HG02981 (cell line): Measurements from ENCODE around the gene FAM20A.

Experiments used
- ATAC-seq: cut with Tn5 transposase; IDR thresholded peaks from one replicate; pipeline ENCODE4 v1.9.1; 2021; ENCODE audit warnings: mild to moderate bottlenecking, moderate library complexity; ENCODE audit not compliant: unreplicated experiment

FAM20A gene

DNA sequence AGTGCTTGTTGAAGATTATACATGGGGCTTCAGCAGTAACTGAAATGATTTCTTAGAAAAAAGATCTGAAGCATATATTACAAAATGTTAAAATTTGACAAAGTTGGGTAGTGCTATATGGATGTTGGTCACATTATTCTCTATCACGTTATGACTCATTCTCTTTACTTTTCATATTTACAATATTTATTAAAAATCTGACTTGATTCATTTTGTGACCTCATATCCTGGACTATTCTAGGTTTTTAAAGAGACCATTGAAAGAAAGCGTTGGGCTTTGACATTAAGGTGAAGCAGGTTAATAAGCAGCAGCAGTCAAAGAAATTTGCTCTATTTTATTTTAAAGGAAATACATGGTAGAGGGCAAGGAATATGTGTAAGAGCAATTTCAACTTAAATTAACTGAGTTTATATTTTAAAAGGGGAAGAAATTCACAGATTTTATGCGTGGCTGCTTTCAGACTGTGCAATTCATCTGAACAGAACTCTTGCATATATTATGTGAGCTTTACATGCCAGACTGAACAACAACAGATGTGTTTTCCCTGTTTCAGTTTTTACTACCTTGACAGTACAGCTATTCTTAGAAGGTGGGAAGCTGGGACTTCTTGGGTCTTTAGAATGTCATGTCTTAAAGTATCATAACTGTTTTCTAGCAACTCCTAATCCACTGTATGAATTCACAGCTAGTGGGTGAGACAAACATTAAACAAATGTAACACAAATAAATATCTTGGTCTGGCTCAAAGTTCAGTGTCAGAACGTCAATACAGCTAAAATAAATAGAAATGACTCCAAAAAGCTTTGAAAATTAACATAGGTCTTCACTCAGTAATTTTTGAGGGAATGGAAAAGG, 10.4 kb upstream of the FAM20A start:
- no peak for ATAC-seq

DNA sequence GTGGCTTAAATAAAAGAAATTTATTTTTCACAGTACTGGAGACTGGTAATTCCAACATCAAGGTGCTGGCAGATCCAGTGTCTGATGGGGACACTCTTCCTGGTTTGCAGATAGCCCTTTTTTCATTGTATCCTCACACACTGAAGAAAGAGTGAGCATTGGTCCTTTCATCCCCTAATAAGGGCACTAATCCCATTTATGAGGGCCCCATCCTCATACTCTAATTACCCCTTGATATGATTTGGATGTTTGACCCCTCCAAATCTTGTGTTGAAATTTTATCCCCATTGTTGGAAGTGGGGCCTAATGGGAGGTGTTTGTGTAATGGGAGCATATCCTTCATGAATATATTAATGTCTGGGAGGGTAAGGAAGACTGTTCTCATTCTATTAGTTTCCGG, 9.4 kb upstream of the FAM20A start:
- no peak for ATAC-seq

DNA sequence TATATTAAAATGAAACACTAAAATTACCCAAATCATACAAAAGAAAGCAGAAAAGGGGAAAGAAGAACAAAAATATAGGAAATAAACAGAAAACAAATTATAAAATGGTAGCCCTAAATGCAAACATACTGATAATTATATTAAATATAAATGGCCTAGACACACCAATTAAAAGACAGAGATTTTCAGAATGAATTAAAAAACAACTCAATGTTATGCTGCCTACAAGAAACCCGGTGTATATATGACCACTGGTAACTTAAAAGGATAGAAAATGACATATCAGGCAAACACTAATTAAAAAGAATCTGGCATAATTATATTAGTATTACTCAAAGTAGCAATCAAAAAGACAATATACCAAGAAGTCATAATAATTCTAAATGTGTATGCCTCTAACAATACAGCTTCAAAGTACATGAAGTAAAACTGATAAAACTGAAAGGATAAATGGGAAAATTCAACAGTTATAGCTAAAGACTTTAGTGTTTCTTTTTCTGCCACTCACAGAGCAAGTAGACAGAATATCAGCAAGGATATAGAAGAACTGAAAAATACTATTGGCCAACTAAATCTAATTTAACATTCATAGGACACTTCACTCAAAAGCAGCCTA, 7.5 kb upstream of the FAM20A start:
- ATAC-seq, result no peak

DNA sequence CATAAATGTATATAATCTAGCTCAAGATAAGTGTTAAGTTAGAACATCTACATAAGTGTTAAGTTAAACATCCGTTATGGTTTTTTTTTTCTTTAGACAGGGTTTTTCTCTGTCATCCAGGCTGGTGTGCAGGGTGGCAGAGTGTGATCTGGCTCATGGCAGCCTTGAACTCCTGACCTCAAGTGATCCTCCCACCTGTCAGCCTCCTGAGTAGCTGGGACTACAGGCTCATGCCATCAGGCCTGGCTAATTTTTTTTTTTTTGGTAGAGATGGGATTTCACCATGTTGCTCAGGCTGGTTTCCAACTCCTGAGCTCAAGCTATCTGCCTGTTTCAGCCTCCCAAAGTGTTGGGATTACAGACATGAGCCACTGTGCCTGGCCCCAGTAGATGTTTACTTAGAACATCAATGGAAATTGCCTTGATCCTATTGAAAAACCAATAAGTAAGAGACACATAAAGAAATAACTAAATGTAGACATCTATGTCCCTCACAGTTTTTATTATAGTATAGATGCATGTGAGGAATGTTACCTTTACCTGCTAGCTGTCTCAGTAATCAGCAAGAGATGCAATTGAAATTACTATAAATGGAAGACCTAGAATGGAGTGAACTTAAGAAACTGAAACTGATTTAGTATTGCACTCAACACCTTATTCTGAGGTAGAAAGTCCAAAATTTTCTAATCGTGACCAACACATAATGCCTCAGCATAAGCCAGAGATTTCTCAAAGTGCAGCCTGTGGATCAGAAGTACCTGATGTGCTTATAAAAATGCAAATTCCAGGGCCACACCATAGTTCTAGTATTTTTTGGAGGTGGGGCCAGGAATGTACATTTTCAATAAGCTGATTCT, 5.5 kb upstream of the FAM20A start:
- ATAC-seq, result no peak

DNA sequence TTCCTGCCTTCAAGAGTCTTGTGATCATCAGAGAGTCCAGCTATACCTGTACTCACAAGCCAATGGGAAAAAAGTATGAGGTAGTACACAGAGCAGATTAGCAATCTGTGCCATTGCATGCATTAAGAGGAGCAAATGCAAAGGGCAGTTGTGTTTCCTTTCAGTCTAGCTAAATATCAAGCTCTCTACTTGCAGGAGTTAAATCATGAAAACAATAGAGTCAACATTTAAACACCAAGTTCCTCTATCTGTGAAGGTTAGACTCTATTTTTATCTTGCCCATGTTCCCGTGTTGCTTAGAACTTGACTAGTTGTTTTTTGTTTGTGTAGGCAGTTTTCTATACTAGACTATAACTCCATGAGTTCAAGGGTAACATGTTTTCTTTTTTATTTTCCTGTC, 4.7 kb upstream of the FAM20A start:
- ATAC-seq, result no peak

DNA sequence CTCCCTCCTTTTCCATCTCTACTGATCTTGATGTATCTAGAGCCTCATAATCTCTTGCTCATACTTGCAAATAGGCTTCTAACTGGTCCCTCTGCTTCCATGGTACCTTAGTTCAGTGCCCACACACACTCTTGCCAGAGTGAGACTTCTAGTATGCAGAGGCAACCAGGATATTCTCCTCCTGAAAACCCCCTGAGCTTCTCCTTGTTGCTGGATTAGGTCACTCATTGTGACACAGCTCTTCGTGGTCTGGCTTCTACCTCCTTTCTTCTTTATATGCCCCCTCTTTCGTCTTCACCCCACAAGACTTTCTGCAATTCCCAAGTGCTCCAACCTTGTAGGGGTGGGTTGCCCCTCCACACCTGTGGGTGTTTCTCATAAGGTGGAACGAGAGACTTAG, 2.5 kb upstream of the FAM20A start:
- ATAC-seq, result no peak

DNA sequence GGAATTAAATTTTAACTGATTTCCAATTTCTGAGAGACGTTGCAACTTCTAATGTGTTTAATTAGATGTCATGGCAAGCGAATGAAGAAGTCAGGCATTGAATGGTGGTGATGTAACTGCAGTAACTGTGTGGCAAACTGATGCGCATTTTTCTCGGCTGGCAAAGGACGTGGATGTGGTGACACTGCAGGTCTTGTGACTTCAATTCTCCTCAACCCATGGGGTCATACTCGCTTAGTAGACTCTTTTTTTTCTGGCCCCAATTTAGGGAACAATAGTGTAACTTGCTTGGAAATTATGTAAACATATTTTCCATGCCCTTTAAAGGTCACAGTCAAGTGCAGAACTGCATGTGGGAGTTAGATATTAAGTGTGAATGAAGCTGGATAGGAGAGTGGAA, 1.9 kb upstream of the FAM20A start:
- ATAC-seq, result no peak

DNA sequence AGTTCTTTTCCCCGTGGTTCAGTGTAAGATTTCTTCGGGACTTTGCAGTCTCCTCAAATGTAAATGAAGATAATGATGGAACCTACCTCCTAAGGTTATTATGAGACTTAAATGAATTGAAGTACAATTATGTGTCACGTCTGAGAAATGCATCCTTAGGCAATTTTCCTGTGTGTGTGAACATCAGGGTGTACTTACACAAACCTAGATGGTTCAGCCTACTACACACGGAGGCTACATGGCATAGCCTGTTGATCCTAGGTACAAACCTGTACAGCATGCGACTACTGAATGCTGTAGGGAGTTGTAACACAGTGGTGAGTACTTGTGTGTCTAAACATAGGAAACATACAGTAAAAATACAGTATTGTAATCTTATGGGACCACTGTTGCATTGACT, 1.1 kb upstream of the FAM20A start:
- ATAC-seq, result no peak

DNA sequence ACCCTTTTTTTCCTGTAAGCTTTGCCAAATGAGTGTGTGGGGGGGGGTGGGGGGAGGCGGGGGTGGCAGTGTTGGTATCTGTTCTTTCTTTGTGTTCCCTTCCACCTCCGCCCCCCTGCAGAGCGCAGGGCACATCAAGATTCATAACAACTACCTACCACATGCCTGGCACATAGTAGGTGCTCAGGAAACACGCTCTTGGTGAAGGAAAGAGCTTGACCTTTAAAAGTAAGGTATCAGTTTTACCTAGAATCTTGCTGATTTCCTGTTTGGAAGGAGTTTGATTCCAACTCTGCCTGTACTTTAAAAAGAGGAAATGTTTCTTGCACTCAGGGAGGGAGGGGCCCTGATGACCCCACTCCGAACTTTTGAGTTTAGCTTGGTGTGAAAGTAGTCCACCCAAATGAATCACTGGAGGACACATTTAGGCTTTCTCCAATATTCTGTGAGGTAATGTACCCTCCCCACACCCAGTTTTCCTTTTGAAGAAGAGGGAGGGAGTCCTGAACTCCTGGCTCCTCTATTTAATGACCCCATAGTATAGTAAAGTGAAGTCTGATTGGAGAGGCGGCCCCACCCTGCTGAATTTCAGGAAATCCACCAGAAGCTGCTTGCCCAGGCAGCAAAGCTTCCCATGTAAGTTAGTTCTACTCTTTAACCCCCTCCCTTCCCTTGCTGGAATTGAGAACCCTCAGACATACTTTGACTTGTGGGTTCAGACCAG, 560 bp upstream of the FAM20A start:
- no peak for ATAC-seq

DNA sequence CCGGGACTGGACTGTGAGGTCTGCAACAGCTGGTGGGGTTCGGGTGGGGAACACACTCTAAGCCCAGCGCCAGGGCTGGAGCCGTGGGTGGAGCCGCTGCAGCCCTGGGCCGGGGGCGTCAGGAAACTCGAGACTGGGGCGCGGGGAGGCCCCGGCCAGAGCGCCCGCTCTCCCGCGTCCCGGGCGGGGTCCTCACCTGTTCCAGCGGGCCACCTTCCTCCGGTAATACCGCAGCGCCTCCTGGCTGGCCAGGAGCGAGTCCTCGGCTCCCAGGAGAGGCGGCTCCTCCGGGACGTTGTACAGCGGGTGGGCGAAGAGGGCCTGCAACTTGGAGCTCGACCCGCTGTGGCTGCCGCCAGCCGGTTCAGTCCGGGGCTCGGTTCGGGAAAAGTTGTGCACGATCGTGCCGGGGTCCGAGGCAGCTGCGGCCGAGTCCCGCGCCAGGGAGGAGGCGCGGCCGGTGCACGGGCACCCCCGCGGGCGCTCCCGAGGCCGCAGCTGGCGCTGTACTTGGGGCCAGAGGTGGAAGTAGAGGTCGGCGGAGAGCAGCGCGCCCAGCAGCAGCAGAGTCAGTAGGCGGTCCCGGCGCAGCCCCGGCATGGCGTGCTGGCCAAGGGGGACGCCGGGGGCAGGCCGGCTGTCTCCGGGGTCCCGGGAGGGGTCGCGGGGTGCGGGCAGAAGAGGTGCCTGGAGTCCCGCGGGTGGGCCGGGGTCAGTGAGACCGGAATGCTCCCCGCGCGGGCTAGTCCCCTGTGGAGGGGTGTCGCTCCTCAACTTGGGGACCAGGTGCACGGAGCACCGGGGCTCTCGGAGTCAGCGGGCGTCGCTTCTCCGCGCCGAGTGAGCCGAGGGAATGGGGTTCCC, 868 bp downstream of the FAM20A start:
- ATAC-seq, result no peak

DNA sequence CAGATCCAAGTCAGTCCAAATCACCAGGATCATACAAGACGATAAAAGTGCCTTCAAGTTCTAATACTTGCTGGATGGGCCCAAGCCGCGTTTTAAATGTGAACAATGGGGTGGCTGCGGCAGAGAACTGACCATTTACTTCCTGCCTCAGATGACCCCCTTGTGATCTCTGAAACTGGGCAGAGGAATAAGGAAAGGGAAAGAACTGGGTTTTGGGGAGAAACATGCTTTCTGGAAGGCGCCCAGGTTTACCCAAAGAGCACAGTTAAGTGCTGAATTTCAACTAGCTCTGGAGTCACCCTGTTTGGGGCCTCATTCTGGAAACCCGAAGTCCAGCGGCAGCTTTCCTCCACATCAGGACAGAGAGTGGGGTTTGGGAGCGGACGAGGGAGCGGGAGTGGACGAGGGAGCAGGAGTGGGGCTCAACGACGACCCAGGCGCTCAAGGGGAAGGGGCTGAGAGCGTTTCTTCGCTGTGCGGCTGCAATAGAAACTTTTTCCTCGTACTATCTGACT, 1.6 kb downstream of the FAM20A start:
- no peak for ATAC-seq

DNA sequence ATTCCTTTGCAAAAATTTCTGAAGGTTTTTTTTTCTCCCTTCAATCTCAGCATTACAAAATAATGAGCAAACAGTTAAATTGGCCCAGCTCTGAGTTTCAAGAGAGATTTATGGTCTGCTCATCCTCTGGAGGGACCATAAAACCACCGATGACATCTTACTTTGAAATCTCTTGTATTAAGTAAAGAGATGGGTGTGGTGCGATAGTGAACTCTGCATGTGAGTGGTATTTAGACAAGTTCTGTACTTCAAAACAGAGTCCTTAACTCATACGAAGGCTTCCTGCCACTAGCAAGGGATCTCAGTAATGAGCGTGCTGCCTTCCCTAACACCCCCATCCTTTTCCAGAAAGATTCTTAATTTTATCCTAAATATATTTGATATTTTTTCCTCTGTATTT, 2.1 kb downstream of the FAM20A start:
- no peak for ATAC-seq

DNA sequence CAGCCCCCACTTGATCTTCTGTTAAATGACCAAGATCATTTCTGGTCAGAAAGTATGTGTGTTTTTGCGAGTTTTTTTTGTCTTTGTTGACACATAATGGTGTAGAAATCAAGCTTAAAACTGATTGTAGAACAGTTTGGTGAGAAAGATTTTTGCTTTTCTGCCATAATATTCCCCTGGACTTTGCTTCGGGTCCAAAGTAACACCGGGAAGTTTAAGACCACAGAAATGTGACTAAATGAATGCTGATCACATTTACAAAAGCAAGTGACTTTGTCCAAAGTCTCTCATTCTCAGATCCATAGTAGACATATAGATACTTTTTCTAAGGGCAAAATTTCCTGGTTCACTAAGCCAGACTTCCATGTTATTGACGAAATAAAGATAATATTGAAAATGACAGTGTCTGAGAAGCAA, 2.6 kb downstream of the FAM20A start:
- ATAC-seq, result no peak

DNA sequence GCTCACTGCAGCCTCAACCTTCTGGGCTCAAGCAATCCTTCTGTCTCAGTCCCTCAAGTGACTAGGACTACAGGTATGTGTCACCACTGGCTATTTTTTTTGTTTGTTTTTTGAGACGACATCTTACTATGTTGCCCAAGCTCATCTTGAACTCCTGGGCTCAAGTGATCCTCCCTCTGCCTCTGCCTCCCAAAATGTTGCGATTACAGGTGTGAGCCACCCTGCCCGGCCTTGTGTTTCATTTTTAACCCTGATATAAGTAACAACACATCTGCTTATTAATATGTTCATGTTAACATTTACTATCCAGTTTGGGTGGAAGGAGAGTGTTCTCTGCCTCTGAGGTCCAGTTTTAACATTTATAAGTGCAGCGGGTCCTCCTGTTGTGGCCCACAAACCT, 3.1 kb downstream of the FAM20A start:
- ATAC-seq, result no peak

DNA sequence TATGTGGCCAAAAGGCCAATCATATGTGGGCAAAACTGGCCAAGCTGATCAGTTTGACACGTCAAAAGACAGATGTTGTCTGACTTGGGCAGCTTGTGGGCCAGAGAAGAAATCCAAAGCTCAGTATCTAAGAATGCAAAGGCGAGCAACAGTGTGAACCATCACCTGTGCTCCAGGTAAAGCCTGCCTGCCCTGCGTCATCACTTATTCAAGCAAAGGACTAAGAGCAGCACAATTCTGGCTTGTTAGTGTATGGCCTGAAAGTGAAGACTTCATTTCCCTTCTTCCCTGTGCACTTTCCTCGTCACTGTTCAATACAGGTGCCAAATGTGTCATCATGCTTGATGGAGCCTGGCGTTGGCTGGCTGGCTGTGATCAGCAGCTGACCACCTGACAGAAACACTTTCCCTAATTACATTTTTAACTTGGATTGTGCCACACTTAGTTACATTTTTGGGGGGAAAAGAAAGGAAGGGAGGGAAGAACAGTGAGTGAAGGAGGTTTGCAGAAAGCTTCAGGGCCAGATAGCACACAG, 4.7 kb downstream of the FAM20A start:
- ATAC-seq, result no peak

DNA sequence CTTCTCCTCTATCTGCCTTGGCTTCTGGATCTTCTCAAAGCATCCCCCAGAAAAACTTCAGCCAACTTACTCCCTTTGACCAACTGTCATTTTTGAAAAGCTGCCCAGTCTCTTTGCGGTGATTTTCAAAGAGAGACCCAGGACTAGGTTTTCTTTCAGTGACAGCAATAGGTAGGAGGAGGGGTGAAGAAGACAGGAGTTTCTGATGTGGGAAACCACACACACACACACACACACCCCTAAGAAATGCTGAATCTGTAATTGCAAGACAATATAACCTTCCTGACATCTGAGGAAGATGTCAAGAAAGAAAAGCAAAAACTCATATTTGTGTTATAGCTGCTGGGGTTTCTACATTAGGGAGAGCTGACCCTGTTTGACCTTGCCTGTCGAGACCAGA, 5.2 kb downstream of the FAM20A start:
- ATAC-seq, result no peak

DNA sequence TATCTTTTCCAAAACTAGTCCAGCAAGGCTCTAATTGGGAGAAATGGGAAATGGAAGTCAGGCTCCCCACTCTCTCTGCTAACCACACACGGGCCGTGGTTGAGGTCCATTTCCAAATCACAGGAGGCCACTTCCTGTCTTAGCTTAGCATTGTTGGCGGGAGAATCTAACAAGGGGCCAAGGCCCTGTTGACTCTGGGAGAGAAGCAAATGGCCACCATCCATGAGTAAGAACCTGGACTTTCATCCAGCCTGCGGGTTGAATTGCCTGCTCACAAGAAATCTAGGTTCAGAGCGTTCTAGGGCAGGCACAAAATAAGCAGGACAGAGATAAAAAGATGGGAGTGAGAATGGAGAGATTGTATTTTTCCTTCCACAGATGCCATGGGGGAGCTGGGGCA, 5.7 kb downstream of the FAM20A start:
- ATAC-seq, result no peak

DNA sequence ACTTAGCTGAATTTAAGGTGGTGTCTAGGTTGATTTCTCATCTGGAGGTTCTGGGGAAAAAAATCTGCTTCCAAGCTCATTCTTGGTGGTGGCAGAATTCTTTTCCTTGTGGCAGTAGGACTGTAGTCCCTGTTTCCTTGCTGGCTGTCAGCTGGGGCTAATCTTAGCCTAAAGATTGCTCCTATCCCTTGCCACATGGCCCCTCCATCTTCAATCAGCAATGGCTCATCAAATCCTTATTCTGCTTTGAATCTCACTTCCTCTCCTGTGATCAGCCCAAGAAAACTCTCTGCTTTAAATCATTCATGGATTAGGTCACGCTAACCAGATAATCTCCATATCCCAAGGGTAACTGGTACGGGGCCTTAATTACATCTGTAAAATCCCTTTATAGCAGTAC, 6.6 kb downstream of the FAM20A start:
- ATAC-seq, result no peak
